ENCODE data around the gene LETM1. TPM values are rescaled to one million over a fixed set of nuclear protein-coding genes. Genes with fewer than 3 reads are reported as not detected.

The LETM1 gene
- total and polyA plus RNA-seq, 2 of the 13 experiments (the other 11 are each of a cell fraction or from before 2014, with no cell fraction given) = 9.7 to 41.6 TPM

GRCh38 chr4:1856071-1856942 lies at the start of gene LETM1 (continued):
- TF ChIP-seq, protein P1, sequence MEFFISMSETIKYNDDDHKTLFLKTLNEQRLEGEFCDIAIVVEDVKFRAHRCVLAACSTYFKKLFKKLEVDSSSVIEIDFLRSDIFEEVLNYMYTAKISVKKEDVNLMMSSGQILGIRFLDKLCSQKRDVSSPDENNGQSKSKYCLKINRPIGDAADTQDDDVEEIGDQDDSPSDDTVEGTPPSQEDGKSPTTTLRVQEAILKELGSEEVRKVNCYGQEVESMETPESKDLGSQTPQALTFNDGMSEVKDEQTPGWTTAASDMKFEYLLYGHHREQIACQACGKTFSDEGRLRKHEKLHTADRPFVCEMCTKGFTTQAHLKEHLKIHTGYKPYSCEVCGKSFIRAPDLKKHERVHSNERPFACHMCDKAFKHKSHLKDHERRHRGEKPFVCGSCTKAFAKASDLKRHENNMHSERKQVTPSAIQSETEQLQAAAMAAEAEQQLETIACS (CRISPR knock-in tag; IDR thresholded peaks at IDR 0.05) = peak; percentile 66; the same call in 1 of the 2 replicates
- TF ChIP-seq HES4 (CRISPR knock-in tag; IDR thresholded peaks at IDR 0.05; ENCODE audit: borderline replicate concordance) (no peak), ZMAT5 (CRISPR knock-in tag; IDR thresholded peaks at IDR 0.05; ENCODE audit: borderline replicate concordance, low read depth) (no peak), REPIN1 (CRISPR knock-in tag; IDR thresholded peaks at IDR 0.05; ENCODE audit: borderline replicate concordance, low read depth) (peak; percentile 69; the same call in 1 of the 2 replicates), PRMT3 (CRISPR knock-in tag; IDR thresholded peaks at IDR 0.05; ENCODE audit: borderline replicate concordance, low read depth) (peak; percentile 61; the same call in 1 of the 2 replicates), MXD3 (CRISPR knock-in tag; IDR thresholded peaks at IDR 0.05) (peak; percentile 65), ZNF446 (CRISPR knock-in tag; IDR thresholded peaks at IDR 0.05) (peak; percentile 76), ZNF761 (CRISPR knock-in tag; conservative IDR thresholded peaks at IDR 0.05) (no peak), HOXA7 (CRISPR knock-in tag; IDR thresholded peaks at IDR 0.05) (no peak), ZNF207 (IDR thresholded peaks at IDR 0.05; ENCODE audit: borderline replicate concordance) (no peak), ARID2 (CRISPR knock-in tag; IDR thresholded peaks at IDR 0.05; ENCODE audit: borderline replicate concordance) (0 out of 2 replicates have a peak, but pooled peaks have one; percentile 54), ZNF678 (CRISPR knock-in tag; IDR thresholded peaks at IDR 0.05) (no peak), ZNF274 (CRISPR knock-in tag; IDR thresholded peaks at IDR 0.05) (no peak; the same call in 1 of the 2 replicates), ZNF567 (CRISPR knock-in tag; IDR thresholded peaks at IDR 0.05; ENCODE audit: borderline replicate concordance) (no peak; the same call in 1 of the 2 replicates), BCL6 (CRISPR knock-in tag; IDR thresholded peaks at IDR 0.05) (0 out of 2 replicates have a peak, but pooled peaks have one; percentile 4), DRAP1 (CRISPR knock-in tag; IDR thresholded peaks at IDR 0.05) (peak; percentile 86), CREBL2 (CRISPR knock-in tag; IDR thresholded peaks at IDR 0.05; ENCODE audit: borderline replicate concordance) (0 out of 2 replicates have a peak, but pooled peaks have one; percentile 26), ZBTB21 (CRISPR knock-in tag; IDR thresholded peaks at IDR 0.05) (no peak), ZIK1 (CRISPR knock-in tag; IDR thresholded peaks at IDR 0.05; ENCODE audit: borderline replicate concordance, low read depth) (peak; percentile 18; the same call in 1 of the 2 replicates)
- TF ChIP-seq, protein P2, sequence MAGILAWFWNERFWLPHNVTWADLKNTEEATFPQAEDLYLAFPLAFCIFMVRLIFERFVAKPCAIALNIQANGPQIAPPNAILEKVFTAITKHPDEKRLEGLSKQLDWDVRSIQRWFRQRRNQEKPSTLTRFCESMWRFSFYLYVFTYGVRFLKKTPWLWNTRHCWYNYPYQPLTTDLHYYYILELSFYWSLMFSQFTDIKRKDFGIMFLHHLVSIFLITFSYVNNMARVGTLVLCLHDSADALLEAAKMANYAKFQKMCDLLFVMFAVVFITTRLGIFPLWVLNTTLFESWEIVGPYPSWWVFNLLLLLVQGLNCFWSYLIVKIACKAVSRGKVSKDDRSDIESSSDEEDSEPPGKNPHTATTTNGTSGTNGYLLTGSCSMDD (CRISPR knock-in tag; IDR thresholded peaks at IDR 0.05) = no peak
- TF ChIP-seq, protein P3, sequence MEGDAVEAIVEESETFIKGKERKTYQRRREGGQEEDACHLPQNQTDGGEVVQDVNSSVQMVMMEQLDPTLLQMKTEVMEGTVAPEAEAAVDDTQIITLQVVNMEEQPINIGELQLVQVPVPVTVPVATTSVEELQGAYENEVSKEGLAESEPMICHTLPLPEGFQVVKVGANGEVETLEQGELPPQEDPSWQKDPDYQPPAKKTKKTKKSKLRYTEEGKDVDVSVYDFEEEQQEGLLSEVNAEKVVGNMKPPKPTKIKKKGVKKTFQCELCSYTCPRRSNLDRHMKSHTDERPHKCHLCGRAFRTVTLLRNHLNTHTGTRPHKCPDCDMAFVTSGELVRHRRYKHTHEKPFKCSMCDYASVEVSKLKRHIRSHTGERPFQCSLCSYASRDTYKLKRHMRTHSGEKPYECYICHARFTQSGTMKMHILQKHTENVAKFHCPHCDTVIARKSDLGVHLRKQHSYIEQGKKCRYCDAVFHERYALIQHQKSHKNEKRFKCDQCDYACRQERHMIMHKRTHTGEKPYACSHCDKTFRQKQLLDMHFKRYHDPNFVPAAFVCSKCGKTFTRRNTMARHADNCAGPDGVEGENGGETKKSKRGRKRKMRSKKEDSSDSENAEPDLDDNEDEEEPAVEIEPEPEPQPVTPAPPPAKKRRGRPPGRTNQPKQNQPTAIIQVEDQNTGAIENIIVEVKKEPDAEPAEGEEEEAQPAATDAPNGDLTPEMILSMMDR (CRISPR knock-in tag; IDR thresholded peaks at IDR 0.05) = peak; percentile 47; the same call in 1 of the 2 replicates
